Eye (tissue), 1 donor: ENCODE results near the gene WNT7B.

Experiments
- DNase-seq: peaks from one replicate; pipeline ENCODE4 v3.0.0-alpha.2; 2015

Gene WNT7B

GRCh38 chr22:45922661-45923060 is 54.3 kb downstream of the WNT7B start:
- DNase-seq: no peak

- no peak for DNase-seq
These were observed 54.7 kb downstream of the WNT7B start for GRCh38 chr22:45922256-45922655.

GRCh38 chr22:45919504-45920286 is 57.3 kb downstream of the WNT7B start:
- no peak for DNase-seq

- DNase-seq: no peak
These were observed 58.2 kb downstream of the WNT7B start for GRCh38 chr22:45918459-45919370.

- no peak for DNase-seq
These were observed 59.1 kb downstream of the WNT7B start for GRCh38 chr22:45917700-45918458.

- no peak for DNase-seq
These were observed 59.8 kb downstream of the WNT7B start for GRCh38 chr22:45917146-45917545.

GRCh38 chr22:45916515-45916914 is 60.4 kb downstream of the WNT7B start:
- DNase-seq: no peak

GRCh38 chr22:45915841-45916240 is 61.1 kb downstream of the WNT7B start:
- no peak for DNase-seq

GRCh38 chr22:45915151-45915550 is 61.8 kb downstream of the WNT7B start:
- no peak for DNase-seq

- DNase-seq: no peak
These were observed 62.7 kb downstream of the WNT7B start for GRCh38 chr22:45914309-45914708.

GRCh38 chr22:45912910-45913309 is 64.1 kb downstream of the WNT7B start:
- DNase-seq: no peak

- DNase-seq: no peak
These were observed 65.2 kb downstream of the WNT7B start for GRCh38 chr22:45911601-45912271.

- DNase-seq: no peak
These were observed 66.0 kb downstream of the WNT7B start for GRCh38 chr22:45910928-45911467.

- no peak for DNase-seq
These were observed 68.0 kb downstream of the WNT7B start for GRCh38 chr22:45908961-45909360.

GRCh38 chr22:45907996-45908395 is 69.0 kb downstream of the WNT7B start:
- no peak for DNase-seq

- no peak for DNase-seq
These were observed 69.6 kb downstream of the WNT7B start for GRCh38 chr22:45907378-45907777.

- DNase-seq: no peak
These were observed 70.0 kb downstream of the WNT7B start for GRCh38 chr22:45906946-45907345.

- DNase-seq: peak; percentile 75
These were observed 70.8 kb downstream of the WNT7B start for GRCh38 chr22:45905924-45906865.

GRCh38 chr22:45905326-45905923 is 71.5 kb downstream of the WNT7B start:
- DNase-seq: peak; percentile 77

- no peak for DNase-seq
These were observed 72.7 kb downstream of the WNT7B start for GRCh38 chr22:45904236-45904635.
